OCI-LY7 (cell line): ENCODE data around the gene BIK.

ENCODE experiments used
- CTCF ChIP-seq: fragments of 200-600 bp; sonication (generic); conservative IDR thresholded peaks from 2 replicates; pipeline ENCODE4 v1.5.1; 2014; ENCODE audit warnings: mild to moderate bottlenecking, antibody characterized with exemption, low read length, moderate library complexity, mixed read lengths
- EZH2phosphoT487 ChIP-seq: fragments of 200-600 bp; sonication (generic); IDR thresholded peaks from 2 replicates; pipeline ENCODE4 v1.6.1; 2018; ENCODE audit warnings: low read depth, borderline replicate concordance, mild to moderate bottlenecking, mixed run types, antibody characterized with exemption, low read length, moderate library complexity, mixed read lengths

DNA sequence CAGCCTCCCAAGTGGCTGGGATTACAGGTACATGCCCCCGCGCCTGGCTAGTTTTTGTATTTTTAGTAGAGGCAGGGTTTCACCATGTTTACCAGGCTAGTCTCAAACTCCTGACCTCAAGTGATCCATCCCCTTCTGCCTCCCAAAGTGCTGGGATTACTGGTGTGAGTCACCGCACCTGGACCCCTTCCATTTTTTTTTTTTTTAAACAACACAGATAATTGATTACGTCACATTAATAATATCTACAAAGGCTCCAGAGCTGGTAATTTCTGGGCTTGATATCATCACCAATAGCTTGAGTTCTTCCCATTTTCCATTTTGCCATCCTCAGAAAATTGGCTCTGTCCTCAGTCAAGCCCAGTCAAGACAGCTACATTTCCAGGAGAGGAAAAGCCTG is 28.6 kb upstream of the BIK start:
- no peak for TF ChIP-seq CTCF
- no peak for TF ChIP-seq EZH2phosphoT487
